HG02884 (cell line): Measurements from ENCODE around the gene SOX6.

Source experiments
- ATAC-seq: cut with Tn5 transposase; IDR thresholded peaks from one replicate; pipeline ENCODE4 v1.9.1; 2021; ENCODE audit warnings: mild to moderate bottlenecking, moderate library complexity; ENCODE audit not compliant: unreplicated experiment

SOX6 gene

DNA sequence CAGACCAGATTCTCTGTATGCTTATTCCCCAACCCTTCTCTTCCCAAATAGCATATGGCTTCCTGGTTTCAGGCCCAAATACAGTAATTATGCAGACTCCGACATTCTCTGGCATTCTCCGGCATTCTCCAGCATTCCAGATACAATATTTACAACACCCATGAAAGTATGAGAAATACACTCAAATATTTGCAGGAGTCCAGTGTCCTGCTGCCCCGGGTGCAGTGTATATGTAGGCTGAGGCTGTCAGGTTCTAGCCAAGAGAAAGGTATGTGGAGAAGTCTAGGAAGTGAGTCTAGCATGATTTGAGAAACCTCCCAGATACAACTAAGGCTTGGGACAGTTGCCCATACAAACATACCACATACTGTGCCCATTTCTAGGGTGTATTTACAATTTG is 160.7 kb downstream of the SOX6 start:
- no peak for ATAC-seq

- no peak for ATAC-seq
Measured at GRCh38 chr11:16194566-16194965, 161.8 kb downstream of the SOX6 start.

DNA sequence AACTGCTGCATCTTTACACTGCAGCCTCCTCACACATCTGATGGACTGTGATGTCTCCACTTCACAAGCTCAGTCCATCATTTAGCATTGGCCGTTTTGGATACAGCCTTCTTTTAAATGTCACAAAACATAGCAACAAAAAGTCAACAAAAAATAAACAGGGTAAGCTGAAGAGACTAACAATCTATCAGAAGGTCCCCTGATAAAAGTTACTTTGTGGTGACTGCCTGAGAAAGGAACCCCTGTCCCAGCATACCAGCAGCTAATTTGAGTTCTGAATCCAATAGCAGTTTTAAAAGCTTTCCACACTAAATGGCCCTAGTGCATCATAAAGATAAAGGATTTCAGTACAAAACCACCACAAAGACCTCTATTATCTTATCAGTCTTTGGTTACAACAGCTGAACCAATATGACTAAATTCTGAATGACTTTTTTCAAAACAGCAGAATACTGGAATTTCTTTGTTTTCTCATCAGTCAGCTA is 162.4 kb downstream of the SOX6 start:
- ATAC-seq, result no peak

- no peak for ATAC-seq
Measured at GRCh38 chr11:16191868-16192240, 164.5 kb downstream of the SOX6 start.

- ATAC-seq, result no peak
Measured at GRCh38 chr11:16191212-16191867, 165.0 kb downstream of the SOX6 start.

- no peak for ATAC-seq
Measured at GRCh38 chr11:16186680-16187079, 169.7 kb downstream of the SOX6 start.

GRCh38 chr11:16185042-16185441 is 171.3 kb downstream of the SOX6 start:
- no peak for ATAC-seq

- ATAC-seq, result no peak
Measured at GRCh38 chr11:16184588-16184987, 171.8 kb downstream of the SOX6 start.

GRCh38 chr11:16182553-16182952 is 173.8 kb downstream of the SOX6 start:
- no peak for ATAC-seq

DNA sequence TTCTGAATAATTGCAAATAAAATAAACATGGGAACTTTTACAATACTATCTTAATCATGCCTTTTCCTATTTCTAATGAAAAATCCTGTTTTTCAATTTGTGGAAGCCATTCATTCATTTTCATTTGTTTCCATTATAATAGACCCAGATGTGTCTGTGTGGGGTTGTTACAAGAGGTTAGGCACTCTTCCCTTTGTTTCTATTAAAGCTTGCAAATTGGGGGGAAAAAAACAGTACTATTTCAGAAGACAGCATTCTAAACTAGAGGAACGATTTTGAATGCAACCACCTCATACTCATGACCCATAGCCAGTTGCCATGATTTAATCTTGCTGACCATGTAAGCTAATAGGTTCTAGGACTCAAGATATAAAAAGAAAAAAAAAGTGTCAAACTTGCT is 175.5 kb downstream of the SOX6 start:
- no peak for ATAC-seq

DNA sequence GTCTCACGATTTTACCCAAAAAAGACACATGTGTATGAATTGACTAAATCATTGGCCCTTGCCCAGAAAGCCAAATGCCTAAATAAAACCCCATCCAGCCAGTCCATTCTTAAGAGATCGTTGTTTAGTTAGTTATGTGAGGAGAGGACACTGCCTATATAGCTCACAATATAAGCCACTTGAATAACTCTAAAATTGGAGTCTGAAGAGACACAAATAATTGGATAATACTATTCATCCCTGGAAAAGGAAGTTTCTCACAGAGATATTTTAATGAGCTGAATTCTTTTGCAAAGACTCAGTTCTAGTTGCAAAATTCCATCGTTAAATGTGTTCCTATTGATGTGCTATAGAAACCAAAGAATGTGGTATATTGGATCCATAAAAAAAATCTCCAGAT is 176.7 kb downstream of the SOX6 start:
- ATAC-seq, result no peak

DNA sequence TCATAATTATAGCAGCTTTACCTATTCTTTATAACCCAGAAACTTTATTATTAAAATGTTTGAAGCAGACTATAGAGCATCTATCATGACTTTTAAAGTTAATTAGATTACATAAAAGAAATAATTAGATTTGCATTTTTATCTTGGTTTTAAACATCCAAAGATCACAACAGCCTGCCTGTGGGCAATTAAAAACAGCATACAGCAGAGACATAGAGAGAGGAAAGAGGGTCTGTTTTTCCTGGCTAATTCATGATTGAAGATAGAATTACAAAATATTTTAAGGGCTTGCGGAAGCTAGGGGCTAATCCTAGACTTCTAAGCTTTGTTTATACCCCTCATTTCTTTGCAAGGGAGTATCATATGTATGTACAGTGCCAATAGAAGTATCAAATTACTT is 178.1 kb downstream of the SOX6 start:
- no peak for ATAC-seq

DNA sequence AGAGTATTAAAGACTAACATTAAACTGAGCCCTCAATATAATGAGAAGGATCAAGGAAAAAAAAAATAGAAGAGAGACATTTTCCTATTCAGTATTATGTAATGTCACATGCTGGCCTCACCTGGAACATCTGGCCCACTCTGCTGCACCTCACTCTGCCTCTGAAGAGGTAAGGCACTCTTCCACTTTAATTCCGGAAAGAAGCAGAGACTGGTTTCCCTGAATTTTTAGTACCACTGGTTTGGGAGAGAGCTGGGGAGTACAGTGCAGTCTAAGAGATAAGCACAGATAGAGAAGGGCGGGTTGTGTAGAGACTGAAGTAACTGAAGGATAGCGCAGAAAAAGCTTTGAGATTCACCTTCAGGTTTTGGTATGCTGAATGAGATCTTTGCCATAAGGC is 178.7 kb downstream of the SOX6 start:
- ATAC-seq, result no peak

- no peak for ATAC-seq
Measured at GRCh38 chr11:16173798-16174197, 182.5 kb downstream of the SOX6 start.

DNA sequence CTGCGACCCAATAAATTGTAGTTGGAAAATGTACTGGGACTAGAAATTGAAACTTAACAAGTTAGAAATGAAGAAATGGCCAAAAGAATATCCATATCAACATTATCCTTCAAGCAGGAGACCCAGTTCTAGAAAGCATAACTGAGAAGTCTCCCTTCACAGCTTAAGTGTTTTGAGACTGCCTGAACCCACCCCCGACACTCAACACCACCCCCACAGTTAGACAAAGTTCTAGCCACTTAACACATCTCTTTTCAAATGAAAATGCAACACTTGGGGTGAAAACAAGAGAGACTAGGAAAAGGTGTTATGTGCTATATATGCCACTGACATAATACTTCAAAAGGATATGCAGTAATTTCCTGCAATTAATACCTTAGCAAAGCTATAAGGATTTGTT is 184.5 kb downstream of the SOX6 start:
- ATAC-seq, result no peak

DNA sequence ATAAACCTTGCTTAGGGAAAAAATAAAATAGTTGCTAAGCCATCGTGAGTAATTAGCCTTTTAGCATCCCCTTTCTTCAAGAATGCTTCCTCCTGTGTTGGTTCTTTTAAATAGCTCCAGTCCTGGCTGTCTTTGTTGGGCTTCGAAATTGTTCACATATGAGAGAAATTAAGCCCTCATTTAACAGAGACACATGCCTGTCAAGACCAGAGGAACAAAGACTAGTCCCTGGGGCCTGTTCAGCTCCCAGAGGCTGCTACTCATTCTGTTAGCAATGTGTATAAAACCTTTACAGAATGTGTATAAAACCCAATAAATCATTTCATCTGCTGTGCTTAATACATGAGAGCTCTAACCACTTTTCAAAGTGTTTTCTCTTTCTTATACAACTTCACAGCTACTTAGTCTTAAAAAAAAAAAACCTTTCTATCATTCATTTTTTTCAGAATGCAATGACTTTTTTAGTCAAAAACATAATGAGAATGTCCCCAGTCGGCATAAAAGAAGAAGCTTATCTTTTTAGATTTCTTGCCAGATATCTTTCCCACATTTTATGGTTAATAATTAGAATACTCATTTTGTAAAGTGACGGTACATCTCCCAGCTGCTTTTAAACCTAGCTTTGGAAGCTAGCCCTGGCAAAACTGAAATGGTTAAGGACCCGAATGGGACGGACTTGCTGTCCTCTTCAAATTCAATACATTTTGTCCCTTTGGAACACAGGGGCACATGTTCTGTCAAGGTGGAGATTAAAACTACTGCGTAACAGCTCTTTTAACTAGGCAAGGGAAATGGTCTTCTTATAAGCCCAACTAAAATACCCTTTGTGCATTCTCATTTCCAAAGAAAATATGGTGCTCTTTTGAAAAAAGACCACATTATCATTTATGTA is 186.1 kb downstream of the SOX6 start:
- ATAC-seq, result no peak

DNA sequence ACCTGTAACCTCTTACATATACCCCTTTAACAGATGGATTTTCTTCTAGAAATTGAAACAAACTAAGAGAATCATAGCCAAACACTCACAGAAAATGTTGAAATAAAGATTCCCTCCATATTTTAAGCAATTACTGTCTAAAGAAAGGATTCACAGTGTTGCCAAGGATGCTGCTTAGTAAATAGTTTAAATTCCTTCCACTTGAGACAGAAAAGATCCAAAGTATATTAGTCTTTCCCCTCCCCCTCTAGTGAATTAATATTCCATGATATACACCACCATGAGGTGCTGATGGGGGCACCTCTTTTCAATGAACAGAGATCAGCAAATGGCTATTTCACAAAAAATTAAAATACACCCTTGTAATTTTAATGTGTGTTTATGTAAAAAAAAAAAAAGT is 186.8 kb downstream of the SOX6 start:
- ATAC-seq, result no peak

- ATAC-seq, result no peak
Measured at GRCh38 chr11:16167706-16168487, 188.4 kb downstream of the SOX6 start.

DNA sequence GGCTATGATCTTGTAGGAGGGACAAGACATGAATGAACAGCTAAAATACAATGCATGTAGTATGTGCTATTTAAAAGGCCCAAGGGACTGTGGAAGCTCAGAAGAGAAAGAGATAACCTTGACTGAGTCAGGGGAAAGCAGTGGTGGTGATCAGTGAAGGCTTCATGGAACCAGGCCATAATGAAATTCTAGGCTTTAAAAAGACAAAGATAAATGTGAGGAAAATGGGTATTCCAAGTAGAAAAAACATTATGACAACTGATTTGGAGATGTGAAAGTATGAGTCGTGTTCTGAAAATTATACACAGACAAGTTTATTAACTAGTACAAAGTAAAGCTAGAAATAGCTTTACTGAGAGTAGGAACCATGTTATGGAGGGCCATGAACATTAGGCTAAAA is 189.8 kb downstream of the SOX6 start:
- ATAC-seq, result no peak

GRCh38 chr11:16160146-16160545 is 196.2 kb downstream of the SOX6 start:
- no peak for ATAC-seq

DNA sequence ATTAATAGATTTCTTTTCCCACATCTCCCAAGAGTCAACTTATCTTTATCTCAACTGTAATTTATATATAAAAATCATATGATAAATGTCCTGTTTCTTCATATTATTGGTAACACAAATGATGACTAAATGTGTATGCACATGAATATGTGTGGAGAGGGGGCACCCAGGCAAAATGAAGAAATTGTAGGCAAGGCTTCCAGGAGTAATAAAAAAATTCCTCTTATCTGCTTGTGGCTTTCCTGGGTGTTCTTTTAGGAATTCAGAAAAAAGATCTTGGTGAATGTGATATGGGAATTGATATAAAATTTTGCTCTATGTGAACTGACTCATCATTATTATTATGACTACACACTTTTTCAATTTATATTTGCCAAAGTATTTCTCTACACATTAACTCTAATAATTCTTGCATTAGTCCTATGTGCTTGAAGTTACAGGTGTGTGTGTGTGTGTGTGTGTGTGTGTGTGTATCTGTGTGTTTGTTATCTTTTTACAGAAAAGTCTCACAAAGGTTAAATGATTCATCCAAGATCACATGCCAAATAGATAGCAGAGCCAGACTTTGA is 197.8 kb downstream of the SOX6 start:
- no peak for ATAC-seq
